ENCODE data around the gene MEN1.

The MEN1 gene

GRCh38 chr11:64801561-64802369 is 8.6 kb downstream of the MEN1 start:
- no peak for DNase-seq (ENCODE audit: low read depth, low spot score)

- no peak for DNase-seq (ENCODE audit: low read depth, low spot score)
Measured at GRCh38 chr11:64801158-64801464, 9.2 kb downstream of the MEN1 start.

GRCh38 chr11:64800303-64801157 is 9.8 kb downstream of the MEN1 start:
- DNase-seq (ENCODE audit: low read depth, low spot score) = no peak

- no peak for DNase-seq (ENCODE audit: low read depth, low spot score)
Measured at GRCh38 chr11:64799623-64800302, 10.6 kb downstream of the MEN1 start.

GRCh38 chr11:64799256-64799622 is 11.1 kb downstream of the MEN1 start:
- DNase-seq (ENCODE audit: low read depth, low spot score) = no peak

DNA sequence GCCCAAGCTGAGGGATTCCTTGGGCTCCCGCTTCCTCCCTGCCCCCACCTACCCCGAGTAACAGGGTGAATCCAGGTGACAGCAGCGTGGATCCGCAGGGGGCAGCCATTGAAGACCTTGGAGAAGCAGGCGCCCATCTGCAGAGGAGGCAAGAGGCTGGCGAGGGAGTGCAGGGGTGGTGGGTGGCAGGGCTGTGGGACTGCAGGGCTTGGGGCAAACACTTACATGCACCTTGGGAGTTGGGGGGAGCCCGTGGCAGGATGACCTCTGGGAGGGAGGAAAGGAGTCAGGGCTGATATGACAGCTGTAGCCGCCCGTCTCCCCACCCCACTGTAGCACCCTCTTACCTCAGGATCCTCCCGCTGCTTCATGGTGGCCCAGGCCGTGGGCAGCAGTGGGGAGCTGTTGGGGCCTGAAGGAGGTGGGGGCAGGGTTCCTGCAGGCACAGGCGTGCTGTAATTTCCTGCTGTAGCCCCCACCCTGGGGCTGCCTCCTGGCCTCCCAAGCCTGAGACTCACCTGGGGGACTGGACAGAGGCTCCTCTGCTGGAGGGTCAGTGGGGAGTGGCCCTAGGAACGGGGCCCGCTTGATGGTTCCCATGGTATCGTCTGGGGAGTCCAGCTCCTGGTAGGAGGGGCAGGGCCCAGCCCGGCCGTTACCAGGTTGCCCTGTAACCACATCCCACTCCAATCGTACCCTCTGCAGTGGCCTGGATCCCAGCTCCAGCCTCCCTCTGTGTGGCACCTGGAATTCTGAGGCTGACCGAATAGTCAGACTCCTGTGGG is 13.4 kb downstream of the MEN1 start:
- DNase-seq (ENCODE audit: low read depth, low spot score) = no peak

- no peak for DNase-seq (ENCODE audit: low read depth, low spot score)
Measured at GRCh38 chr11:64796047-64796756, 14.1 kb downstream of the MEN1 start.

DNA sequence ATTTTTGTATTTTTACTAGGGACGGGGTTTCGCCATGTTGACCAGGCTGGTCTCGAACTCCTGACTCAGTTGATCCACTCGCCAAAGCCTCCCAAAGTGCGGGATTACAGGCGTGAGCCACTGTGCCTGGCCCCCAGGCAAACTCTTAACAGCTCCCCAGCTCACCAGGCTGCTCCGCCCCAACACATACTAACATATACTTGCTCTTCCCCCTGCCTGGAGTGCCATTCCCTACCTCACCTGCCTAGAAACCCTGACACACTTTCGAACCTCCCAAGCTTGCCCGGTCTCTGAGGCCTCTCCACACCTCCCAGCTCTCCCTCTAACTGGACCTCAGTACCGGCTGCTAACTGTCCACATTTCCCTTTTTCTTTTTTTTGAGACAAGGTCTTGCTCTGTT is 15.8 kb downstream of the MEN1 start:
- no peak for DNase-seq (ENCODE audit: low read depth, low spot score)

DNA sequence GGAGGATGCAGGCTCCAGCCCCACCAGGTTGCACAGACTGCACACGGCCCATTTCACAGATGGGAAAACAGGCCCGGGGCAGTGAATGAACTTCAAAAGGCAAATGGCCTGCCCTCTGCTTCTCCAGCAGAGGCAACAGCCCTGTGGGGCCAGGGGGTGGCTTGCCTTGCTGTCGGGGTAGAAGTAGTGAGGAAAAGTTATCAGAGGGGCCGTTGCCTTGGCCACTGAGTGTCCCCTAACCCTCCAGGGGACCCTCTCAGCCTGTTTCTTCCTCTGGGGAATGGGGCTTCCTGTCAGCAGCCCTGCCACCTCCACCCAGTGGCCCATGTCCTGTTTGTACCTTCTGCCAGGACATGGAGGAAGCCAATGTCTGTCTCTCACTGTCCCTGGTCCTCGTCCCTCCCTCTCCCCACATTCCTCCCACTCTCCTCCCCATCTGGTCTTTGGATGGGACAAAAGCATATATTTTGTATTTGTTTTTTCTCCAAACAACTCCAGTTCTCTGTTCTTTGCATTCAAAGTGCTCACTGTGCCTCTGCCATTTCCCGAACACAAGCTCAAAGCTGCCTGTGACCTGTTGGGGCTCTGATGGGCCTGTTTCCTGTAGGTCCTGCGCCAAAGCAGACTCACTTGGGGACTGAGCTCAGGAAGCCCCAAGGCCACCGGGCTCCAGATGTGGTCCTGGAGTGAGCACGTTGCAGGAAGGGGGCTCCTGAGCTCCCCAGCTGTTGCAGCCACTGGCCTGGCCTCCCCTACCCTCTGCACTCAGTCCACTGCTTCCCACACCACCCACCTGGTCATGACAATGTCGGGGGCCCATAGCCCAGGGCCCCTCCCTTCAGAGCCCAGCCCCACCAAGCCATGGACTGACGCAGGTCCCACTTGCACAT is 16.8 kb downstream of the MEN1 start:
- DNase-seq (ENCODE audit: low read depth, low spot score) = no peak

- no peak for DNase-seq (ENCODE audit: low read depth, low spot score)
Measured at GRCh38 chr11:64792482-64792881, 17.9 kb downstream of the MEN1 start.

DNA sequence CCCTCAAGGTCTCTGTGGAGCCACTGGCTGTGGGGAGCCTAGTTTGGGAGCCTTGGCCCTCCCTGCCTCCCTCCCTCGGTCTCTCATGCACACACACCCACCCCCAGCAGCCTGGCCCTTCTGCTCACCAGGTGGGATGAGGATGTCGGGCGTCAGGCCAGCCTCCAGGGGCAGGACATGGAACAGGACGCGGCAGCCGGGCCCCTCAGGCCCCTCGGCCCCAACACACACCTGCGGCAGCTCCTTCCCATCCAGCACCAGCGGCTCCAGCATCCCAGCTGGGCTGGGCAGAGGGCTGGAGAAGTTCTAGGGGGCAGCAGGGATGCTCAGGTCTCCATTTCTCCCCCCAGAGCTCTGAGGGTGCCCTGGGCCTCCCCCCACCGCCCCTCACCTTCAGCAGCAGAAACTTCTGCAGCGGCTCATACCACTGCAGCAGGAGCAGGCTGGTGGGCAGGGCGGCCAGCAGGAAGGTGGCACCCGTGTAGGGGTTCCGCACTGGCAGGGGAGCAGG is 18.5 kb downstream of the MEN1 start:
- no peak for DNase-seq (ENCODE audit: low read depth, low spot score)

DNA sequence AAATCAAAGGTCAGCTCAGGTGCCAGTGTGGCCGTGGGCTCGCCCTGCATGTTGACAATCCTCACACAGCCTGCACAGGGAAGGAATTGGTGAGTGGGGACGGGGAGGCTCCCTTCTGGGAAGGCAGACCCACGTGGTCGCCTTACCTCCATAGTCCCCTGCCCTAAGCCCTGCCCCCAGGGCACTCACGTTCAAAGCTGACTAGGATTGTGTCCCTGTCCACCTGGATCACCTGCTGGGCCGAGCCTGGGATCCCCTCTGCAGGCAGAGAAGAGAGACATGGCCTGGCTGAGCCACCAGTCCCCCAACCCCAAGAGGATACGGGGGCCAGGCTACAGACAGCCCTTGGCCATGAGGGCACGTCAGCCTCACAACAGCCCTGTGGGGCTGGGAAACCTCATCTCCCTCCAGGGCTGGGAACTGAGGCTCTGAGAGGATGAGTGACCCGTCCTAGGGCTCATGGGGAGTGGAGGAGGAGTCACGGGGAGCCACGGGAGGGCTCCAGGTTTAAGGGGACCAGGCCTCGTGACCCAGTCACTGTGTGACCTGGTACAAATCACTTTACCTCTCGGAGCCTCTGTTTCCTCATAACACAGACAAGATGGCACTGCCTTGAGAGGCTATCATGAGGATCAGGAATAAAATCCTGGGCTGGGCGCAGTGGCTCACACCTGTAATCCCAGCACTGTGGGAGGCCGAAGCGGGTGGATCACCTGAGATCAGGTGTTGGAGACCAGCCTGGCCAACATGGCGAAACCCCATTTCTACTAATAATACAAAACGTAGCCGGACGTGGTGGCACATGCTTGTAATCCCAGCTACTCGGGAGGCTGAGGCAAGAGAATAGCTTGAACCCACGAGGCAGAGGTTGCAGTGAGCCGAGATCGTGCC is 19.9 kb downstream of the MEN1 start:
- no peak for DNase-seq (ENCODE audit: low read depth, low spot score)

DNA sequence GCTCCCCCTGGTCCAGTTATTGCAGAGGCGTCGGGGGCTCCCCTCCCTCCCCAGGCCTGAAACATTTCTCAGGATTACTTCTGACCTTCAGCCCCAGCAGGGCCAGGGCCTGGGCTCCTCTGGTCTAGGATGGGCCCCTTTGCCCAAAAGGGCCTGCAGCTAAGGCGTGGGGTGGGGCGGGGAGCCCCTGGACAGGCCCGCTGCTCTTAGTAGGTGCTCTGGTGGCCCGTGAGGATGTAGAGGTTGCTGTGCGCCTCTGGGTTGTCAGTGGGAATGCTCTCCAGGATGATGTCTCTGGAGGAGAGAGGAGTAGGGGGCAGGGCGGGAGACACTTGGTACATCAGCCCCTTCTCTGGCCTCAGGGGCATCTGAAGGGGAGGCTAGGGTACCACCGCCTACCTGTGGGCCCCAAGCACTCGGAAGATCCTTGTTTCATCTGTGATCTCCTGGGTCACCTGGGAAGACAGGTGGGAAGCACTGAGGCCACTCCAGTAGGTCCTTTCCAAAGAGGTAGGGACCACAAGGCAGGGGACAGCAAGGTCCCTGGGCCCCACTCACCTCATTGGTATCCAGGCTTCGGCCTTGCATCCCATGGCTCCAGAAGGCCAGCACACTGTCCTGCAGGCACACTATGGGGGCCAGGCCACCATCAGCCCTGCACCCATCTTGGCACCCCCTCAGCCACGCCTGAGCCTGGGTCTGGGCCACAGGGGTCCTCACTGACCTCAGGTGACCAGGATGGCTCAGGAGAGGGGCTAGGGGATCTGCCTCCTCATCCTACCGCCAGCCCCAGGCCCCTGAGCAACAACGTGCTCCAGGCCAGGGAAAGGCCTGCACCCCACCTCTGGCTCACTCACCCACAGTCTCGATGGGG is 20.8 kb downstream of the MEN1 start:
- DNase-seq (ENCODE audit: low read depth, low spot score) = no peak

DNA sequence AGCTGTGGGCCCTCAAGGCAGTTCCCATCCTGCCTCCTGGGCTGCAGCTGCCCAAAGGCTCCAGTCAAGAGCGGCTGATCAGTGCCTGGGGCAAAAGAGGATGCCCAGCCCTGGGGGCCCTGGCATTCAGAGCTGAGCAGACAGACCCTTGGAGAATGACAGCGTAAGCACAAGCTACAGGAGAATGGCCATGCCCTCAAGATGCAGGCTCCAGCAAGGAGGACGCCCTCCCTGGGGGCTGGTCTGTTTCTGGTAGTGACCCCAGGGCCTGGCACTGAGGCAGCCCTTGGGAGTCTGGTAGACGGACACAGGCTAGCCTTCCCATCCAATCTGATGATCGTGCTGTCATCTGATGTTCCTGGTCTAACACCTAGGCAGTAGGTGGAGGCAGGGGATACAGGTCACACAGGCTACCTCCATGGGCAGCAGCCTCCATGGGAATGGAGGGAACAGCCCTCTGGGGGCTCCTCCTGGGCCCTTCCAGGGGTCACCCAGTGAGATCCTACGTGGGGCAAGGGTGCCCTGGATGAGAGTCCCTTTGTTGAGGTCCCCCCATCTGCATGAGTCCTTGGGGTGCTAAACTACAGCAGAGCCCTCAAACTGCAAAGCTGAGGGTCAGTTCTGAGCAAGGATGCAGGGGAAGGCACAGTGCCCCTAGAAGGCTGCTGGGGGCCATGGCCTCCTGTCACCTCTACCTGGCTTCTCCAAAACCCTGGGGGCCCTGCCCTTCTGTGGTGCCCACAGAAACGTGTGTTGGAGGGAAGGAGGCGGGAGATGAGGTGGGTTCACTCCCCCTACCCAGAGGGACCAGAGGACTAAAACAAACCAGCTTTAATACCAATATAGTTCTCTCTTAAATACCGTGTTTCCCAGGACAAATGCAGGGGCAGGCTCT is 21.8 kb downstream of the MEN1 start:
- DNase-seq (ENCODE audit: low read depth, low spot score) = no peak

- DNase-seq (ENCODE audit: low read depth, low spot score) = no peak
Measured at GRCh38 chr11:64787526-64788320, 22.6 kb downstream of the MEN1 start.

GRCh38 chr11:64786308-64786707 is 24.0 kb downstream of the MEN1 start:
- DNase-seq (ENCODE audit: low read depth, low spot score) = no peak
